HepG2 (cell line): ENCODE results near the gene ETV2. TPM values are rescaled to one million over a fixed set of nuclear protein-coding genes. Genes with fewer than 3 reads are reported as not detected.
A peak's percentile ranks its signal among the peaks of the same experiment; 100 is the strongest.

Experiments used
- ATF1 ChIP-seq: IDR thresholded peaks from 2 replicates; pipeline ENCODE4 v1.6.1; 2016; ENCODE audit warnings: mild to moderate bottlenecking, control low read depth
- CBX1 ChIP-seq: IDR thresholded peaks from one replicate; pipeline ENCODE4 v1.6.1; 2016; ENCODE audit warnings: antibody characterized with exemption, low read depth
- CREB1 ChIP-seq, 2 experiments: fragments of 450-650 bp in 1 of 2; IDR thresholded peaks; 2 replicates each; pipeline ENCODE4 v1.6.1; 2016 to 2017; ENCODE audit warnings: control low read depth in 1 of 2, mild to moderate bottlenecking in 1 of 2, missing compliant biosample characterization in 1 of 2, missing genetic modification characterization in 1 of 2
- FIP1L1 ChIP-seq: fragments of 200-400 bp; formaldehyde crosslinking; IDR thresholded peaks from 2 replicates; pipeline ENCODE4 v1.6.1; 2018; ENCODE audit warnings: low read depth, mild to moderate bottlenecking, low read length, moderate library complexity, borderline replicate concordance; ENCODE audit not compliant: insufficient read depth
- GTF3A ChIP-seq: sonication (generic); formaldehyde crosslinking; conservative IDR thresholded peaks from 2 replicates; pipeline ENCODE4 v1.4.0; 2020; ENCODE audit warnings: mild to moderate bottlenecking, missing genetic modification reagents
- KAT8 ChIP-seq: IDR thresholded peaks from 2 replicates; pipeline ENCODE4 v1.6.1; 2016; ENCODE audit warnings: missing genetic modification reagents, missing compliant biosample characterization
- KLF15 ChIP-seq: sonication (generic); formaldehyde crosslinking; IDR thresholded peaks from 2 replicates; pipeline ENCODE4 v1.8.1; 2023; ENCODE audit warnings: borderline replicate concordance, mild to moderate bottlenecking, inconsistent platforms, missing genetic modification reagents, mixed read lengths
- MYC ChIP-seq: sonication (generic); formaldehyde crosslinking; IDR thresholded peaks from 2 replicates; pipeline ENCODE4 v1.9.0; 2021; ENCODE audit warnings: missing genetic modification reagents, borderline replicate concordance
- PITX1 ChIP-seq: sonication (generic); formaldehyde crosslinking; IDR thresholded peaks from 2 replicates; pipeline ENCODE4 v1.5.1; 2020; ENCODE audit warnings: mild to moderate bottlenecking, missing genetic modification reagents
- RARA ChIP-seq: IDR thresholded peaks from 2 replicates; pipeline ENCODE4 v1.6.1; 2016; ENCODE audit warnings: missing genetic modification reagents, missing compliant biosample characterization
- REXO4 ChIP-seq: sonication (generic); formaldehyde crosslinking; IDR thresholded peaks from 2 replicates; pipeline ENCODE4 v1.8.0; 2022; ENCODE audit warnings: missing genetic modification reagents, mild to moderate bottlenecking, borderline replicate concordance
- SOX5 ChIP-seq: IDR thresholded peaks from 2 replicates; pipeline ENCODE4 v1.6.1; 2016; ENCODE audit warnings: borderline replicate concordance
- TOPORS ChIP-seq: sonication (generic); formaldehyde crosslinking; IDR thresholded peaks from 2 replicates; pipeline ENCODE4 v1.8.0; 2023; ENCODE audit warnings: mild to moderate bottlenecking, missing genetic modification reagents
- ZNF232 ChIP-seq: sonication (generic); formaldehyde crosslinking; IDR thresholded peaks from 2 replicates; pipeline ENCODE4 v1.4.0; 2020; ENCODE audit warnings: missing genetic modification reagents, borderline replicate concordance
- ZNF556 ChIP-seq: sonication (generic); formaldehyde crosslinking; IDR thresholded peaks from 2 replicates; pipeline ENCODE4 v1.4.0; 2020; ENCODE audit warnings: mild to moderate bottlenecking, missing genetic modification reagents, borderline replicate concordance
- ZNF562 ChIP-seq: sonication (generic); formaldehyde crosslinking; IDR thresholded peaks from 2 replicates; pipeline ENCODE4 v1.8.0; 2022; ENCODE audit warnings: missing genetic modification reagents, borderline replicate concordance
- ZNF883 ChIP-seq: sonication (generic); formaldehyde crosslinking; IDR thresholded peaks from 2 replicates; pipeline ENCODE4 v1.5.1; 2020; ENCODE audit warnings: mild to moderate bottlenecking, missing genetic modification reagents; ENCODE audit errors: not compliant biosample characterization
- polyA plus RNA-seq, 8 experiments: library from polyadenylated mRNA; depleted of rRNA in 3 of 8; stranded (reverse) in 7 of 8; unstranded in 1 of 8; fragments of >200 nt; fragmentation: Illumina TruSeq in 4 of 8; extraction: Trizol in 4 of 8; gene quantifications; 2 replicates each; pipeline versions ENCODE4 v1.2.1 to v1.2.3, GENCODE V29; 2011 to 2016; ENCODE audit warnings: low read depth in 4 of 8, missing spikeins in 1 of 8, mixed read lengths in 1 of 8; ENCODE audit not compliant: insufficient read depth in 1 of 8
- total RNA-seq, 5 experiments: library from RNA; depleted of rRNA; stranded (reverse); fragments of >200 nt; fragmentation: Illumina TruSeq; extraction: Trizol; gene quantifications; 2 replicates each; pipeline ENCODE4 v1.2.3, GENCODE V29; 2016; ENCODE audit warnings: low read depth in 1 of 5
- TF ChIP-seq, protein P1 (sequence below): sonication (generic); formaldehyde crosslinking; IDR thresholded peaks from 2 replicates; pipeline ENCODE4 v1.4.0; 2020; ENCODE audit warnings: mild to moderate bottlenecking, missing genetic modification reagents, borderline replicate concordance
- TF ChIP-seq, protein P2 (sequence below): sonication (generic); formaldehyde crosslinking; IDR thresholded peaks from 2 replicates; pipeline ENCODE4 v1.8.0; 2022; ENCODE audit warnings: low read depth, missing genetic modification reagents
- TF ChIP-seq, protein P3 (sequence below): sonication (generic); formaldehyde crosslinking; IDR thresholded peaks from 2 replicates; pipeline ENCODE4 v1.9.0; 2021; ENCODE audit warnings: missing genetic modification reagents, mild to moderate bottlenecking, borderline replicate concordance
- TF ChIP-seq, protein P4 (sequence below): IDR thresholded peaks from 2 replicates; pipeline ENCODE4 v1.6.1; 2016; ENCODE audit warnings: mild to moderate bottlenecking, missing biosample characterization, missing genetic modification reagents
- TF ChIP-seq, protein P5 (sequence below): sonication (generic); formaldehyde crosslinking; IDR thresholded peaks from 2 replicates; pipeline ENCODE4 v1.4.0; 2020; ENCODE audit warnings: missing genetic modification reagents

ETV2 gene
- total and polyA plus RNA-seq, 2 of the 13 experiments (the other 11 are each of a cell fraction or from before 2014, with no cell fraction given), result 0.07 to 0.20 TPM

DNA sequence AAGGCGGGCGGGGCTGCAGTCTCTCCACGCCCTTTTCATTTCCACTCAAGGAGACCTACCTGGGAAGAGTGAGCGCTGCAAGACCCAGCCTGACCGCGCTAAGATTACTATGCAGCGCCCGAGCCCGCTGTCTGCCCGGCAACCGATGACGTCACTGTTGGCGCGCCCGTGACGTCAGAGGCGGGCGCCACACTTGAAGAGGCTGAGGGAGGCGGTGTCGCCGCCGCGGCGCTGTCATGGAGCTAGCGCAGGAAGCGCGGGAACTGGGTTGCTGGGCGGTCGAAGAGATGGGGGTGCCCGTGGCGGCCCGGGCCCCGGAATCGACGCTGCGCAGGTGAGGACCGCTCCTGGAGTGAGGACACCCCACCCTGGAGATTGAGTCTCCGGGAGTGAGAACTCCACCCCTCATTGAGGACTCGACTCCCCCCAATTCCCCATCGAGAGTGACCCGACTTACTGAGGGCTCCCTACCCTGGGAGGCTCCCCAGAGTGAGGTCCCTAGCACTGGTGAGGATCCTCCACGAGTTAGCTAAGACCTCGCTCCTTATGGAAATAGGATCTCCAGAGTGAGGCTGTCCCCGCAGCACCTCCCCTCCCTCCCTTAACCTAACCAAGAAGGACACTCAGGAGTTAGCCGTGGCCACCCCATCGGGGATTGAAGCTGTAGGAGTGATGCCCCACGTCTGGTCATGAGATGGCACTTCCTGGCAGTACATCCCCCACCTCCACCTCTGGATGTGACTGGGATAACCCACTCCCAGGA lies 28.8 kb upstream of the ETV2 start, which contains the start of gene HAUS5 (continued):
- TF ChIP-seq KAT8 (CRISPR knock-in tag) (peak; percentile 97), ATF1 (peak; percentile 100), ZNF883 (no peak), GTF3A (CRISPR knock-in tag) (no peak), TOPORS (CRISPR knock-in tag) (no peak), ZNF232 (CRISPR knock-in tag) (peak; percentile 23; the same call in 1 of the 2 replicates), ZNF562 (no peak), CBX1 (no peak), REXO4 (CRISPR knock-in tag) (no peak), FIP1L1 (no peak), RARA (CRISPR knock-in tag) (no peak), SOX5 (CRISPR knock-in tag) (peak; percentile 35; the same call in 1 of the 2 replicates), MYC (CRISPR knock-in tag) (peak; percentile 69; the same call in 1 of the 2 replicates), PITX1 (CRISPR knock-in tag) (peak; percentile 70; the same call in 1 of the 2 replicates), ZNF556 (CRISPR knock-in tag) (no peak), KLF15 (CRISPR knock-in tag) (no peak), CREB1 (IDR thresholded peaks at IDR 0.05) (peak; percentile 100), CREB1 (CRISPR knock-in tag; IDR thresholded peaks at IDR 0.05) (peak; percentile 100)
- TF ChIP-seq, protein P1, sequence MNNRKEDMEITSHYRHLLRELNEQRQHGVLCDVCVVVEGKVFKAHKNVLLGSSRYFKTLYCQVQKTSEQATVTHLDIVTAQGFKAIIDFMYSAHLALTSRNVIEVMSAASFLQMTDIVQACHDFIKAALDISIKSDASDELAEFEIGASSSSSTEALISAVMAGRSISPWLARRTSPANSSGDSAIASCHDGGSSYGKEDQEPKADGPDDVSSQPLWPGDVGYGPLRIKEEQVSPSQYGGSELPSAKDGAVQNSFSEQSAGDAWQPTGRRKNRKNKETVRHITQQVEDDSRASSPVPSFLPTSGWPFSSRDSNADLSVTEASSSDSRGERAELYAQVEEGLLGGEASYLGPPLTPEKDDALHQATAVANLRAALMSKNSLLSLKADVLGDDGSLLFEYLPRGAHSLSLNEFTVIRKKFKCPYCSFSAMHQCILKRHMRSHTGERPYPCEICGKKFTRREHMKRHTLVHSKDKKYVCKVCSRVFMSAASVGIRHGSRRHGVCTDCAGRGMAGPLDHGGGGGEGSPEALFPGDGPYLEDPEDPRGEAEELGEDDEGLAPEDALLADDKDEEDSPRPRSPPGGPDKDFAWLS (CRISPR knock-in tag), result no peak
- TF ChIP-seq, protein P2, sequence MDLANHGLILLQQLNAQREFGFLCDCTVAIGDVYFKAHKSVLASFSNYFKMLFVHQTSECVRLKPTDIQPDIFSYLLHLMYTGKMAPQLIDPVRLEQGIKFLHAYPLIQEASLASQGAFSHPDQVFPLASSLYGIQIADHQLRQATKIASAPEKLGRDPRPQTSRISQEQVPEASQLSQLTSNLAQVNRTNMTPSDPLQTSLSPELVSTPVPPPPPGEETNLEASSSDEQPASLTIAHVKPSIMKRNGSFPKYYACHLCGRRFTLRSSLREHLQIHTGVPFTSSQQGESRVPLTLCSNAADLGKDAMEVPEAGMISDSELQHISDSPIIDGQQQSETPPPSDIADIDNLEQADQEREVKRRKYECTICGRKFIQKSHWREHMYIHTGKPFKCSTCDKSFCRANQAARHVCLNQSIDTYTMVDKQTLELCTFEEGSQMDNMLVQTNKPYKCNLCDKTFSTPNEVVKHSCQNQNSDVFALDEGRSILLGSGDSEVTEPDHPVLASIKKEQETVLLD, result no peak
- TF ChIP-seq, protein P3, sequence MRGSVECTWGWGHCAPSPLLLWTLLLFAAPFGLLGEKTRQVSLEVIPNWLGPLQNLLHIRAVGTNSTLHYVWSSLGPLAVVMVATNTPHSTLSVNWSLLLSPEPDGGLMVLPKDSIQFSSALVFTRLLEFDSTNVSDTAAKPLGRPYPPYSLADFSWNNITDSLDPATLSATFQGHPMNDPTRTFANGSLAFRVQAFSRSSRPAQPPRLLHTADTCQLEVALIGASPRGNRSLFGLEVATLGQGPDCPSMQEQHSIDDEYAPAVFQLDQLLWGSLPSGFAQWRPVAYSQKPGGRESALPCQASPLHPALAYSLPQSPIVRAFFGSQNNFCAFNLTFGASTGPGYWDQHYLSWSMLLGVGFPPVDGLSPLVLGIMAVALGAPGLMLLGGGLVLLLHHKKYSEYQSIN (CRISPR knock-in tag), result no peak
- TF ChIP-seq, protein P4, sequence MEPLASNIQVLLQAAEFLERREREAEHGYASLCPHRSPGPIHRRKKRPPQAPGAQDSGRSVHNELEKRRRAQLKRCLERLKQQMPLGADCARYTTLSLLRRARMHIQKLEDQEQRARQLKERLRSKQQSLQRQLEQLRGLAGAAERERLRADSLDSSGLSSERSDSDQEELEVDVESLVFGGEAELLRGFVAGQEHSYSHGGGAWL (CRISPR knock-in tag), result 0 out of 2 replicates have a peak, but pooled peaks have one; percentile 46
- TF ChIP-seq, protein P5, sequence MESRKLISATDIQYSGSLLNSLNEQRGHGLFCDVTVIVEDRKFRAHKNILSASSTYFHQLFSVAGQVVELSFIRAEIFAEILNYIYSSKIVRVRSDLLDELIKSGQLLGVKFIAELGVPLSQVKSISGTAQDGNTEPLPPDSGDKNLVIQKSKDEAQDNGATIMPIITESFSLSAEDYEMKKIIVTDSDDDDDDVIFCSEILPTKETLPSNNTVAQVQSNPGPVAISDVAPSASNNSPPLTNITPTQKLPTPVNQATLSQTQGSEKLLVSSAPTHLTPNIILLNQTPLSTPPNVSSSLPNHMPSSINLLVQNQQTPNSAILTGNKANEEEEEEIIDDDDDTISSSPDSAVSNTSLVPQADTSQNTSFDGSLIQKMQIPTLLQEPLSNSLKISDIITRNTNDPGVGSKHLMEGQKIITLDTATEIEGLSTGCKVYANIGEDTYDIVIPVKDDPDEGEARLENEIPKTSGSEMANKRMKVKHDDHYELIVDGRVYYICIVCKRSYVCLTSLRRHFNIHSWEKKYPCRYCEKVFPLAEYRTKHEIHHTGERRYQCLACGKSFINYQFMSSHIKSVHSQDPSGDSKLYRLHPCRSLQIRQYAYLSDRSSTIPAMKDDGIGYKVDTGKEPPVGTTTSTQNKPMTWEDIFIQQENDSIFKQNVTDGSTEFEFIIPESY (CRISPR knock-in tag), result no peak
